CD14-positive monocyte (primary cell): ENCODE data around the gene KDM4C. TPM values are rescaled to one million over a fixed set of nuclear protein-coding genes. Genes with fewer than 3 reads are reported as not detected.

Experiments used
- DNase-seq, 3 donors: peaks; one replicate each; pipeline ENCODE4 v3.0.0-alpha.2; 2011 to 2022
- H2AFZ ChIP-seq: 2 replicates; pipeline ENCODE4 v1.6.0; 2012; ENCODE audit warnings: mild to moderate bottlenecking, low read depth, low read length, inconsistent platforms; ENCODE audit not compliant: insufficient read depth, poor library complexity, severe bottlenecking
- H3K27ac ChIP-seq, 2 donors: 1 replicate in 1 of 2; 2 replicates in 1 of 2; pipeline ENCODE4 v1.5.1; 2012 to 2013; ENCODE audit warnings: low read length in 2 of 2, control low read depth in 1 of 2, inconsistent platforms in 1 of 2, low read depth in 1 of 2, mild to moderate bottlenecking in 1 of 2
- H3K27me3 ChIP-seq, 2 donors: one replicate each; pipeline versions ENCODE4 v1.6.0 to v1.6.1; 2011 to 2013; ENCODE audit warnings: low read length in 2 of 2; ENCODE audit not compliant: control insufficient read depth in 2 of 2, insufficient read depth in 2 of 2
- H3K36me3 ChIP-seq, 2 donors: replicated peaks in 1 of 2; 1 replicate in 1 of 2; 2 replicates in 1 of 2; pipeline versions ENCODE4 v1.5.1 to v1.6.1; 2012 to 2013; ENCODE audit warnings: low read length in 2 of 2, control low read depth in 1 of 2, inconsistent platforms in 1 of 2, mild to moderate bottlenecking in 1 of 2; ENCODE audit not compliant: insufficient read depth in 2 of 2, control insufficient read depth in 1 of 2
- H3K4me1 ChIP-seq, 2 donors: 1 replicate in 1 of 2; 2 replicates in 1 of 2; pipeline versions ENCODE4 v1.5.1 to v1.6.1; 2012 to 2013; ENCODE audit warnings: low read length in 2 of 2, control low read depth in 1 of 2, inconsistent platforms in 1 of 2, mild to moderate bottlenecking in 1 of 2, moderate library complexity in 1 of 2; ENCODE audit not compliant: insufficient read depth in 2 of 2, control insufficient read depth in 1 of 2
- H3K4me2 ChIP-seq: replicated peaks from 2 replicates; pipeline ENCODE3; 2012; ENCODE audit warnings: low read length, moderate library complexity, mild to moderate bottlenecking; ENCODE audit not compliant: poor library complexity, severe bottlenecking; ENCODE audit errors: extremely low read depth
- H3K4me3 ChIP-seq, 3 experiments: fragments of 200-600 bp in 1 of 3; sonication (generic) in 1 of 3; replicated peaks in 1 of 3; 1 replicate in 2 of 3; 2 replicates in 1 of 3; pipeline ENCODE4 v1.5.1; 2011 to 2013; ENCODE audit warnings: low read length in 3 of 3, mild to moderate bottlenecking in 3 of 3, control low read depth in 2 of 3, low read depth in 2 of 3, inconsistent platforms in 1 of 3, moderate library complexity in 1 of 3
- H3K79me2 ChIP-seq: 2 replicates; pipeline ENCODE4 v1.6.0; 2012; ENCODE audit warnings: mild to moderate bottlenecking, control low read depth, inconsistent platforms, low read length, moderate library complexity; ENCODE audit not compliant: insufficient read depth
- H3K9ac ChIP-seq: 2 replicates; pipeline ENCODE4 v1.6.0; 2017; ENCODE audit warnings: low read length, mild to moderate bottlenecking; ENCODE audit not compliant: insufficient read depth, poor library complexity, severe bottlenecking
- H3K9me3 ChIP-seq, 2 donors: replicated peaks in 1 of 2; 1 replicate in 1 of 2; 2 replicates in 1 of 2; pipeline versions ENCODE4 v1.5.1 to v1.6.1; 2012 to 2013; ENCODE audit warnings: low read length in 2 of 2, control low read depth in 1 of 2; ENCODE audit not compliant: control insufficient read depth in 1 of 2, insufficient read depth in 1 of 2
- H4K20me1 ChIP-seq: 2 replicates; pipeline ENCODE4 v1.6.0; 2012; ENCODE audit warnings: mild to moderate bottlenecking, low read length, control low read depth, moderate library complexity; ENCODE audit not compliant: insufficient read depth
- H3K27ac Mint-ChIP-seq, 7 donors: one replicate each; pipeline ENCODE4 v1.8.0; 2020; ENCODE audit warnings: mild to moderate bottlenecking in 7 of 7, mixed read lengths in 7 of 7, moderate library complexity in 6 of 7, inconsistent platforms in 2 of 7
- H3K27me3 Mint-ChIP-seq, 3 donors: one replicate each; pipeline ENCODE4 v1.8.0; 2021 to 2022; ENCODE audit warnings: low read depth in 3 of 3, mild to moderate bottlenecking in 3 of 3, mixed read lengths in 3 of 3, moderate library complexity in 3 of 3, inconsistent platforms in 1 of 3
- H3K36me3 Mint-ChIP-seq, 2 donors: one replicate each; pipeline ENCODE4 v1.8.0; 2020; ENCODE audit warnings: mixed read lengths in 2 of 2, inconsistent platforms in 1 of 2, mild to moderate bottlenecking in 1 of 2
- H3K4me1 Mint-ChIP-seq: one replicate; pipeline ENCODE4 v1.8.0; 2020; ENCODE audit warnings: mild to moderate bottlenecking, mixed read lengths
- H3K4me3 Mint-ChIP-seq, 2 donors: one replicate each; pipeline ENCODE4 v1.8.0; 2020; ENCODE audit warnings: mild to moderate bottlenecking in 2 of 2, mixed read lengths in 2 of 2, moderate library complexity in 1 of 2
- H3K9me3 Mint-ChIP-seq, 7 donors: one replicate each; pipeline ENCODE4 v1.8.0; 2020 to 2022; ENCODE audit warnings: mixed read lengths in 7 of 7, mild to moderate bottlenecking in 6 of 7, moderate library complexity in 6 of 7, inconsistent platforms in 2 of 7
- WGBS: methylation state at CpG from one replicate; pipeline ENCODE4 v1.1.5; 2013; ENCODE audit warnings: missing lambda C conversion rate; ENCODE audit not compliant: insufficient coverage; 5-methylcytosine and 5-hydroxymethylcytosine counted together
- intact Hi-C, 2 donors: fragments of 100-400 bp; cut with micrococcal nuclease; formaldehyde crosslinking; loops; one replicate each; pipeline versions ENCODE4 v1.15.0 to v1.15.1; 2023
- polyA plus RNA-seq, 3 donors: library from polyadenylated mRNA; depleted of rRNA in 1 of 3; unstranded in 2 of 3; stranded (reverse) in 1 of 3; fragments of 300-500 nt in 2 of 3; fragments of >200 nt in 1 of 3; fragmentation: Illumina TruSeq in 2 of 3; gene quantifications; 1 replicate in 2 of 3; 2 replicates in 1 of 3; pipeline ENCODE4 v1.2.3, GENCODE V29; 2012 to 2021
- TF ChIP-seq, protein P1 (sequence below): fragments of 200-600 bp; IDR thresholded peaks from one replicate; pipeline ENCODE4 v1.8.0; 2022; ENCODE audit warnings: antibody characterized with exemption, mild to moderate bottlenecking

Gene KDM4C
- polyA plus RNA-seq, 3 donors: 15.2 to 36.2 (median 17.1) TPM

- no peaks in the 10 kb centered on the region for H3K27me3 Mint-ChIP-seq
- H3K9ac ChIP-seq: no peak overlapping the region
- intact Hi-C loops: no loop called here
- TF ChIP-seq, protein P1, sequence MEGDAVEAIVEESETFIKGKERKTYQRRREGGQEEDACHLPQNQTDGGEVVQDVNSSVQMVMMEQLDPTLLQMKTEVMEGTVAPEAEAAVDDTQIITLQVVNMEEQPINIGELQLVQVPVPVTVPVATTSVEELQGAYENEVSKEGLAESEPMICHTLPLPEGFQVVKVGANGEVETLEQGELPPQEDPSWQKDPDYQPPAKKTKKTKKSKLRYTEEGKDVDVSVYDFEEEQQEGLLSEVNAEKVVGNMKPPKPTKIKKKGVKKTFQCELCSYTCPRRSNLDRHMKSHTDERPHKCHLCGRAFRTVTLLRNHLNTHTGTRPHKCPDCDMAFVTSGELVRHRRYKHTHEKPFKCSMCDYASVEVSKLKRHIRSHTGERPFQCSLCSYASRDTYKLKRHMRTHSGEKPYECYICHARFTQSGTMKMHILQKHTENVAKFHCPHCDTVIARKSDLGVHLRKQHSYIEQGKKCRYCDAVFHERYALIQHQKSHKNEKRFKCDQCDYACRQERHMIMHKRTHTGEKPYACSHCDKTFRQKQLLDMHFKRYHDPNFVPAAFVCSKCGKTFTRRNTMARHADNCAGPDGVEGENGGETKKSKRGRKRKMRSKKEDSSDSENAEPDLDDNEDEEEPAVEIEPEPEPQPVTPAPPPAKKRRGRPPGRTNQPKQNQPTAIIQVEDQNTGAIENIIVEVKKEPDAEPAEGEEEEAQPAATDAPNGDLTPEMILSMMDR: no peak
- no peak overlapping the region for H3K27ac ChIP-seq
- peaks cover 14 to 49% of the 10 kb centered on the region in 2 donors for H3K36me3 ChIP-seq
- no peak overlapping the region for H3K4me2 ChIP-seq
- H3K4me3 ChIP-seq: no peak overlapping the region
- no peaks in the 10 kb centered on the region for H3K4me1 Mint-ChIP-seq
- H3K4me3 Mint-ChIP-seq: no peak overlapping the region
- H3K9me3 ChIP-seq: no peaks in the 10 kb centered on the region
- no peaks in the 10 kb centered on the region for H4K20me1 ChIP-seq
- no peaks in the 10 kb centered on the region for H3K79me2 ChIP-seq
- peaks cover 45 to 65% of the 10 kb centered on the region in 2 donors for H3K36me3 Mint-ChIP-seq
- DNase-seq: no peak
- no peaks in the 10 kb centered on the region for H3K27me3 ChIP-seq
- H3K4me1 ChIP-seq: no peaks in the 10 kb centered on the region
- no peak overlapping the region for H2AFZ ChIP-seq
- WGBS: 100% methylated on average over 2 of the region's 6 CpGs
- H3K9me3 Mint-ChIP-seq: no peaks in the 10 kb centered on the region
- no peak overlapping the region for H3K27ac Mint-ChIP-seq
Observed at GRCh38 chr9:7137040-7137439, 379.3 kb downstream of the KDM4C start.

DNA sequence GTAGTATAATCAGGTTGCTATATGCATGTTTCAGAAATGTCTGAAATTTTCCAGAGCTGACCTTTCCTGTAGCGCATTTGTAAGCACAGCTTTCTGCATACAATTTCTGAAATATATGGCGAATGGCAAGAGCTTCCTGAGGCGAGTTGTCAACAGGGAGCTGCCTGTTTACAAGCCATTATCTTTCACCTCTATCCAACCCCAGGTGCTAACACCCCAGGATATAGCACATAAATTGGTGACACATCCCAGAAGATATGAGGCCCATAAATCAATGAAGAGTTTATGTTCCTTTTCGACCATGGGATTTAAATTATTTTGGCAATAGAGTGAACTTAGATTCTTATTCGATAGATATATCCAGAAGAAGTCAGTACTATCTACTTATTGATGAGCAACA lies 379.8 kb downstream of the KDM4C start:
- DNase-seq: no peak
- H3K36me3 ChIP-seq: peaks cover 11 to 48% of the 10 kb centered on the region in 2 donors
- TF ChIP-seq, protein P1: no peak
- WGBS: 100% methylated on average over 1 of the region's 5 CpGs
- H3K4me3 ChIP-seq: no peak overlapping the region
- H3K27me3 Mint-ChIP-seq: no peaks in the 10 kb centered on the region
- H3K4me3 Mint-ChIP-seq: no peak overlapping the region
- H3K9me3 ChIP-seq: no peaks in the 10 kb centered on the region
- H3K4me1 ChIP-seq: no peaks in the 10 kb centered on the region
- intact Hi-C loops: no loop called here
- H3K4me1 Mint-ChIP-seq: no peaks in the 10 kb centered on the region
- H3K4me2 ChIP-seq: no peak overlapping the region
- H3K27ac ChIP-seq: no peak overlapping the region
- peaks cover 43 to 59% of the 10 kb centered on the region in 2 donors for H3K36me3 Mint-ChIP-seq
- H3K9ac ChIP-seq: no peak overlapping the region
- H3K27me3 ChIP-seq: no peaks in the 10 kb centered on the region
- H3K27ac Mint-ChIP-seq: no peak overlapping the region
- H3K79me2 ChIP-seq: no peaks in the 10 kb centered on the region
- H3K9me3 Mint-ChIP-seq: no peaks in the 10 kb centered on the region
- no peak overlapping the region for H2AFZ ChIP-seq
- H4K20me1 ChIP-seq: no peaks in the 10 kb centered on the region
